OCI-LY1 (cell line): ENCODE results near the gene CMAS.
A peak's percentile ranks its signal among the peaks of the same experiment; 100 is the strongest.

Experiments
- H2AFZ ChIP-seq: fragments of 200-600 bp; sonication (generic), shearing (Covaris generic); 2 replicates; pipeline ENCODE4 v1.6.0; 2014; ENCODE audit warnings: antibody characterized with exemption, mild to moderate bottlenecking, low read length
- H3F3A ChIP-seq: fragments of 200-600 bp; sonication (generic), shearing (Covaris generic); 2 replicates; pipeline ENCODE4 v1.6.0; 2014; ENCODE audit warnings: mild to moderate bottlenecking, antibody characterized with exemption, low read length, moderate library complexity; ENCODE audit not compliant: insufficient read depth
- H3K27ac ChIP-seq: fragments of 200-600 bp; sonication (generic); 2 replicates; pipeline ENCODE4 v1.5.1; 2014; ENCODE audit warnings: low read length, mixed run types, mild to moderate bottlenecking, low read depth; ENCODE audit not compliant: poor library complexity, severe bottlenecking
- H3K27me3 ChIP-seq: fragments of 200-600 bp; sonication (generic); 2 replicates; pipeline ENCODE4 v1.6.0; 2014; ENCODE audit warnings: antibody characterized with exemption, mild to moderate bottlenecking, low read length, moderate library complexity; ENCODE audit not compliant: insufficient read depth
- H3K36me3 ChIP-seq: fragments of 200-600 bp; sonication (generic); 2 replicates; pipeline ENCODE4 v1.6.1; 2014; ENCODE audit warnings: mild to moderate bottlenecking, antibody characterized with exemption, low read length, moderate library complexity, mixed read lengths; ENCODE audit not compliant: insufficient read depth
- H3K4me1 ChIP-seq: fragments of 200-600 bp; sonication (generic); 2 replicates; pipeline ENCODE4 v1.5.1; 2014; ENCODE audit warnings: mild to moderate bottlenecking, low read length, moderate library complexity; ENCODE audit not compliant: insufficient read depth, severe bottlenecking
- H3K4me2 ChIP-seq: fragments of 200-600 bp; sonication (generic), shearing (Covaris generic); 2 replicates; pipeline ENCODE4 v1.6.1; 2014; ENCODE audit warnings: low read length
- H3K4me3 ChIP-seq: fragments of 200-600 bp; sonication (generic); 2 replicates; pipeline ENCODE4 v1.5.1; 2014; ENCODE audit warnings: low read length, low read depth, mild to moderate bottlenecking, mixed read lengths; ENCODE audit not compliant: poor library complexity, severe bottlenecking
- H3K79me2 ChIP-seq: fragments of 200-600 bp; shearing (Covaris generic); 2 replicates; pipeline ENCODE4 v1.6.1; 2016; ENCODE audit warnings: mixed run types, low read length, mixed read lengths; ENCODE audit not compliant: insufficient read depth
- H3K9ac ChIP-seq: fragments of 200-600 bp; sonication (generic), shearing (Covaris generic); 2 replicates; pipeline ENCODE4 v1.6.1; 2014; ENCODE audit warnings: mild to moderate bottlenecking, low read length, mixed read lengths
- H3K9me2 ChIP-seq: fragments of 200-600 bp; sonication (generic), shearing (Covaris generic); 2 replicates; pipeline ENCODE4 v1.6.1; 2014; ENCODE audit warnings: low read depth, mild to moderate bottlenecking, low read length, mixed read lengths
- H3K9me3 ChIP-seq: fragments of 200-600 bp; shearing (Covaris generic); 2 replicates; pipeline ENCODE4 v1.6.1; 2014; ENCODE audit warnings: low read length, mixed read lengths
- H4K20me1 ChIP-seq: fragments of 200-600 bp; sonication (generic), shearing (Covaris generic); 2 replicates; pipeline ENCODE4 v1.6.0; 2016; ENCODE audit warnings: mild to moderate bottlenecking, low read length; ENCODE audit not compliant: insufficient read depth
- CTCF ChIP-seq: fragments of 200-600 bp; sonication (generic), shearing (Covaris generic); IDR thresholded peaks from 2 replicates; pipeline ENCODE4 v1.5.1; 2017; ENCODE audit warnings: mild to moderate bottlenecking, antibody characterized with exemption, low read length, moderate library complexity, mixed read lengths
- EZH2 ChIP-seq: fragments of 200-600 bp; sonication (generic), shearing (Covaris generic); IDR thresholded peaks from 2 replicates; pipeline ENCODE4 v1.8.0; 2017; ENCODE audit warnings: borderline replicate concordance, mixed run types, mild to moderate bottlenecking, antibody characterized with exemption, low read length, moderate library complexity, mixed read lengths

The CMAS gene

GRCh38 chr12:22044391-22044790, 1.6 kb upstream of the CMAS start:
- Histone ChIP-seq H3K27me3 (no peaks in the 10 kb centered on the region), H3K79me2 (peaks cover 8% of the 10 kb centered on the region; the same call in 1 of the 2 replicates), H3F3A (no peaks in the 10 kb centered on the region), H3K27ac (no peak overlapping the region), H4K20me1 (no peaks in the 10 kb centered on the region), H3K9me3 (no peaks in the 10 kb centered on the region), H3K36me3 (peaks cover 6% of the 10 kb centered on the region; the same call in 1 of the 2 replicates), H2AFZ (no peak overlapping the region), H3K9me2 (no peaks in the 10 kb centered on the region), H3K9ac (no peak overlapping the region), H3K4me1 (peaks cover 14% of the 10 kb centered on the region), H3K4me2 (no peak overlapping the region), H3K4me3 (no peak overlapping the region)
- TF ChIP-seq CTCF (no peak), EZH2 (no peak)

GRCh38 chr12:22046968-22047390, 961 bp downstream of the CMAS start:
- Histone ChIP-seq H3K36me3 (peaks cover 6% of the 10 kb centered on the region; the same call in 1 of the 2 replicates), H3K4me2 (peak overlapping the region; percentile 95), H3K27ac (peak overlapping the region; percentile 30), H2AFZ (no peak overlapping the region), H3K4me1 (peaks cover 23% of the 10 kb centered on the region), H4K20me1 (no peaks in the 10 kb centered on the region), H3F3A (no peaks in the 10 kb centered on the region), H3K79me2 (peaks cover 12% of the 10 kb centered on the region; the same call in 1 of the 2 replicates), H3K27me3 (no peaks in the 10 kb centered on the region), H3K9ac (peak overlapping the region; percentile 99), H3K4me3 (peak overlapping the region; percentile 92), H3K9me2 (no peaks in the 10 kb centered on the region), H3K9me3 (no peaks in the 10 kb centered on the region)
- TF ChIP-seq CTCF = no peak
- no peak for TF ChIP-seq EZH2

GRCh38 chr12:22047494-22047893, 1.5 kb downstream of the CMAS start:
- H3K4me1 ChIP-seq = peaks cover 23% of the 10 kb centered on the region
- H3K36me3 ChIP-seq = peaks cover 6% of the 10 kb centered on the region; the same call in 1 of the 2 replicates
- H3K4me2 ChIP-seq = peak overlapping the region; percentile 95
- no peak overlapping the region for H3K27ac ChIP-seq
- H3K9me3 ChIP-seq = no peaks in the 10 kb centered on the region
- H4K20me1 ChIP-seq = no peaks in the 10 kb centered on the region
- no peaks in the 10 kb centered on the region for H3K9me2 ChIP-seq
- H2AFZ ChIP-seq = no peak overlapping the region
- TF ChIP-seq CTCF (no peak), EZH2 (no peak)
- H3F3A ChIP-seq = no peaks in the 10 kb centered on the region
- peak overlapping the region; percentile 99; the same call in 1 of the 2 replicates for H3K9ac ChIP-seq
- peak overlapping the region; percentile 92 for H3K4me3 ChIP-seq
- H3K79me2 ChIP-seq = peaks cover 12% of the 10 kb centered on the region; the same call in 1 of the 2 replicates
- no peaks in the 10 kb centered on the region for H3K27me3 ChIP-seq
